Stimulated activated CD4-positive, alpha-beta T cell treated with anti-CD3 and anti-CD28 coated beads, TNF-alpha, amount 100 ng/mL, for 4 hours (primary cell): ENCODE measurements around the gene HTR2A.

ENCODE experiments used
- DNase-seq, 3 experiments: peaks; one replicate each; pipeline ENCODE4 v3.0.0-alpha.2; 2020; ENCODE audit warnings: low read depth in 3 of 3

Gene HTR2A

DNA sequence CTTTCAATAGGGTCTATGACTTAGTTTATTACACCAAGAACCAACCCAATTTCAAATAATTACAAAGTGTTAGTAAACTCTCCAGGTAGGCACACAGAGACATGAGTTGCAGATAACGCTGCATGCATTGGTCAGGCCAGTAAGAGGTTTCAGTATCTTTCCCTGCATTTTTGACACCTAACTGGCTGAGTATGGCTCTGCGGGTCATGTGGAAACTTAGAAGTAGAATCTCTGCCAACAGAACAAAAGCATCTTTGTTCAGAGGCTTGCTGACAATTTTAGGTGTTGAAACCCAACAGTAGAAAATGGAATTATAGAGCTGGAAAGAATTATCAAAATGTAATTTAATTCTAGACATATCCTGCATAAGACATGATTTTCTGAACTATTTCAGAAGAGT is 25.3 kb downstream of the HTR2A start:
- DNase-seq = no peak

DNA sequence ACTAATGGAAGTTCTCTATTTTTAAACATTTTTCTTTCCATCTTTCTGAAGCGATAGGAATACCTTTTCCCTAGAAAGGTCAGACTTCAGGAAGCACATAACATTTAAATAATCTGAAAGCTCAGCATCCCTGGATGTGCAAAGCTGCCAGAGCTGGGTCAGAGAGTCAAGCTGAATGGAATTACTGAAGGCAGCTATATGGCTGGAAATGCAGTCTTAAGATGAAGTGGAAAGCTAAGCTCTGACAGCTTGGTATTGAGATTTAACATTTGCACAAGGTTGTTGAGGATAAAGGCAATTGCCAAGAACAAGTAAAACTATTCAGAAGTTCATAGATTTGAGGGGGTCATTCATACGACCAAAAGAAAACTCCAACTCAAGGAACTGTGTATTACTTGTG is 28.8 kb downstream of the HTR2A start:
- no peak for DNase-seq

DNA sequence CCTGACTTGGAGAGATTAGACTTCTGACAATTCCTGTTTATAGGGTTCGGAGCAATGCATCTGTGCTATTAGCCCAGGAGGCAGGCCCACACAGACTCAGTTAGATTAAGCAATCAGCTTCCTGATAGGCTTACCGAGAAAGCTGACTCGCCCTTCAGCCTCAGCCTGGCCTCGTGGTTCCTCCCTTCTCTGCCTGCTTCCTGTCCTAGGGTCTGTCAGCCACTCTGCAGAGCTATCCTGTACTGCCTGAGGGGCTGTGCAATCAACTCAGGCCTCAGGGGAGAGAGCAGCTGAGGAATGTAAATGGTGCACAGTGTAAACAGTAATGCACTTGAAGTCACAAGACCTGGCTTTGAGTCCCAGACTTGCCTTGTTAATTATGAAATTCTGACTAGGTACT is 30.7 kb downstream of the HTR2A start:
- DNase-seq = no peak

DNA sequence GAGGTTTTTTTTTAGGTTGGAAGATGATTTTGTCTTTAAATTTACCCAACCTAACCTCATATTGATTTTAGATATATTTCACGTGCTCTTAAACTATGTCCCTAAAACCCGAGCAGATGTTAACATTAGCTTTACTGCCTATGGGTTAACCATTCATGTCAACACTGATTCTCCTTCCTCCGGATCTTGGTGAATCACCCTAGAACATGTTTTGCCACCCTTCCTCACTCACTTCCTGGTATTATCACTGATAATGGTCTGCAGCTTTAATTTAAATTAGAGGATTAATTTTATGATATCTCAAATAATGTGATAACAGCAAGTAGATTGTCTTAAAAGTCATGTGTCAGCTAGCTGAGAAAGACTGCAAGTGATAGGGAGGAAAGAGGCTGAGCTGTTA is 31.9 kb downstream of the HTR2A start:
- DNase-seq = no peak

DNA sequence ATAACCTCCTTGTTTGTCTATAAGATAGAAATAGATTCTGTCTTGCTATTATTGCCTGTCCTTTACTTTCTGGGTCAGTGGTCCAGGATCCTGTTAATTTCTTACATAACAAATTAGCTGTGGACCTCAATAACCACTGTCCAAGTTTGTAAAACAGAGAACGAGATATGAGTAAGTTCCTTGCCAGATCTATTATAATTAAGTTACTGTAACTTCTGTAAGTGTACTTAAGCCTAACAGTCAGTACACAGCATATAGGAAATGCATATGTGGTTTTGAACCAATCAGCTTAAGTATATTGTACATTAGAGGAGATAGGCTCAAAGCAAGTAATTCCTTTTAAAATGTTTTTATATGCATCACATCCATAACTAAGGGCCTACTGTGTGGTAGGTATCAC is 34.9 kb downstream of the HTR2A start:
- DNase-seq = no peak

DNA sequence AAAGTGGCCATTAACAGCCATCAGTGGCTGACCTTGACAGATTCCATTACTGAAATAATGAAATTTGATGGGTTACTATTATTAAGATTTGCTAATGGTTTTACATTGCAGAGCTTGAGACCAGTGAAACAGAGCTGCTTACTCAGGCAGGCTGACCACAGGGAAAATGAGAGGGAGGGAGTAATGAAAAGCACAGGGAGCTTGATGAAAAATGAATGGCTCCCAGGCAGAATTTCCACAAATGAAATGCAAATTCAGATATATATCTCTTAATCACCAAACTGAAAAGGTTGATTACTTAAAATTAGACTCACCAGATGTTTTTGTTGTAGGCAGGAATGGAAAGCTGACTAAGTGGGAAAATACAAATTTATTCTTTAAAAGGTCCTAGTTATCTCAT is 36.1 kb downstream of the HTR2A start:
- no peak for DNase-seq

DNA sequence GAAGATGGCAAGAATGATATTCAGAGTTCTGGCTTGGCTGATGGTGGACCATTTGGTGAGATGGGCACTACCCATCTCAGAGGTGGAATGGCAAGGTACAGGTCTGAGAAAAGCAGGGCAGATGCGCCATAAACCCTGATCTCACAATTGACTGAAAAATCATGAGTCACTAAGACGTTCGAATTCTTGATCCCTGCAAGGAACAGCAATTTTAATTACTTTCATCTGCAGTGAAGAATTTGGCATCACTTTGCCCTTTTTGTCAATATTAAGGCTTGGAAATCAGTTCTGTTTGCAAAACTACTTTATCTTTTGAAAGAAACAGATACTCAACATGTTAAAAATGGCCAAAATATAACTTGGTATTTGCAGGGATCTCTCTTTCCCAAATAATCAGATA is 38.1 kb downstream of the HTR2A start:
- no peak for DNase-seq

DNA sequence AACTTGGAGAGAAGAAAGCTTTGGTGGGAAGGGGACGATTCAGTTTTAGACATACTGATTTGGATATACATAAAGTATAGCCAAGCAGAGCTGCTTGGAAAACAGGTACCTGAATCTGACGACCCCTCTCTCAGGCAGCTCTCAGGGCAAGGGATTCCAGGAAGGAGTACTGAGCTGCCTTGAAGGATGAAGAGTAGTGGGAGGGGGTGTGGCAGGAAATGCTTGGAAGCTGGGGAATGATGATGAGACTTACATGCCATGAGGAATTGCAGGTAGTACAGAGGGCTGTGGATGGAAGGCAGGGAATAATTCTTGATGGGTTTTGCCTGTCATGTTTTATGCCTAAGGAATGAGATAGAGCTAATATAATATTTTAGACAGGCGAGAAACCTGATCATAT is 38.7 kb downstream of the HTR2A start:
- DNase-seq = no peak

DNA sequence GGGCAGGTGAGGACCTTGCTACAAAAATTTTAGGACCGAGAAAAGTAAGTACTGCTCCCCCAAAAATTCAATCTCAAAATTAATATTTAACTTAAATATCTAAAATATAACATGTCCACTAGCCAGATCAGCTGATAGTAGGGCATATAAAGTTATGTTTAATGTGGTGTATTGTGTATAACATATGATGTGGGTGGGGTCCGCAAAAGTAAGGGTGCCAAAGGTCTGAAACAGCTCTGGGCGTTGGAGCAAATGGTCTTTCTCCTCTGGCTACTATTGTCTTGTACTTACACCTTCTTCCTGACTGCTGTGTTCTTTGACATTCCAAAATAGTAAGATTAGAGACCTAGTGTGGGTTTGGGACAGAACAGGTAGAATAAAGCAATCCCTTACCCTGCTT is 41.2 kb downstream of the HTR2A start:
- DNase-seq = no peak

DNA sequence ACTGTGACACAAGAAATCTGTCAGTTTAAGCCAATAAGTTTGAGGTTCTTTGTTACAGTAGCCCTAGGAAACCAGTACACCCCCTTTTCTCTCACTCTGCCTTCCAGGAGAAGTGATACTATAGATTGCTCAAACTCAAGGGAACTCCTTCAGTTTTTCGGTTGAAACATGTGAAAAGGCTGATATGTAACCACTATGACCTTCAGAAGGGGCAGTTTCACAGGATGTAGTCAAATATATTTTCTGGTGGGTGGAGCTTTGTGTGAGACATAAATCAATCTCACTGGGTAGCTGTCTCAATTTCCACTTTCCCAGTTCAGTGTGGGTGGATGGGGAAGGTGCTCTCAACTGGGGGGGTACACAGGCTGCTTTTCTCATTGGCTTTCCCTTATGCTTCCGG is 41.7 kb downstream of the HTR2A start:
- no peak for DNase-seq

DNA sequence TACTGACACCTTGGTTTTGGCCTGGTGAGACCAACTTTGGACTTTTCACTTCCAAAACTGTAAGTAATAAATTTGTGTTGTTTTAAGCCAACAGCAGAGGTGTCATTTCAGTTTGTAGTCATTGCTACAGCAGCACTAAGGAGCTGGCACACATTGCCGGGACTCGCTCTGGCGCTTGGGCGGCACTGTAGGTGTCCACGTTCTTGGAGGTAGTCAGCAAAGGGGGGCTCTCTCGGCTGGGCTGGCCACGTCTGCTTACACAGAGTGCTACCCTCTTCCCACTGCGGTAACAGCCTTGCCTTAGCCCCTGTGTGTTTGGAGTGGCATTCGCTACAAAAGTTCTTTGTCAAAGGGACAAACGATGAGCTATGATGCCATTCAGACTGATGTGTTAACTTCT is 44.7 kb downstream of the HTR2A start:
- no peak for DNase-seq

DNA sequence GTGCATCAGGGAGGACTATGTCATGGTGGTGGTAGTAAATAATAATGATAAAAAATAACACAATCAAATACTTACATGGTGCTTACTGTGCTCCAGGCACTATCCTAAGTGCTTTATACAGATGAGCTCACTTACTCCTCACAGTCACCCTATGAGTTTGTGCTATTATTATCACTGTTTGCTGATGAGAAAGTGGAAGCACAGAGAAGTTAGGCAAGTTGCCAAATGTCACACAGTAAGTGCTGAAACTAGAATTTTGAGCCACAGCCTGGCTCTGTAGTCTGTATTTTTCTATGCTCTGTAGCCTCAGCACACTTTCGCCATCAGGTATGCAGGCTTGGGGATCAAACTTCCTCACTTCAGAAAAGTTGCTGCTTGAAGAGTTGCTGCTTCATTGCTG is 46.6 kb downstream of the HTR2A start:
- no peak for DNase-seq

DNA sequence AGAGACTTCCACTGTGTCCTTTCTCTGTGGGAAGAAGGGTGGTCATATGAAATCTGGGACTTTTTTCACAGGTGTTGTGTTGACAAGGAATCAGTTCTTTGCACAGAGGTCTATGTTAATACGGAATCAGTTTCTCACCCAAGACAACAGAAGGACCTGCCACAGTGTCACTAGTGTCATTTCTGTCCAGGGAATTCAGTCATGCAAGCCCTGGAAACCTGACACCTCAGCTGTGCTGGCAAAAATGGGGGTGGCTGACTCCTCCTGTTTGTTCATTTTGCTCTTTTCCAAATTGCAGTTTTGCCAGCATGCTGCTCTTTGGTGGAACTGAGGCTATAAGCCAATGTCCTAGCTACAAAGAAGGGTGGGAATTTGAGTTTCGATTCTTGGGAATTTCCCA is 50.1 kb downstream of the HTR2A start:
- DNase-seq = no peak

DNA sequence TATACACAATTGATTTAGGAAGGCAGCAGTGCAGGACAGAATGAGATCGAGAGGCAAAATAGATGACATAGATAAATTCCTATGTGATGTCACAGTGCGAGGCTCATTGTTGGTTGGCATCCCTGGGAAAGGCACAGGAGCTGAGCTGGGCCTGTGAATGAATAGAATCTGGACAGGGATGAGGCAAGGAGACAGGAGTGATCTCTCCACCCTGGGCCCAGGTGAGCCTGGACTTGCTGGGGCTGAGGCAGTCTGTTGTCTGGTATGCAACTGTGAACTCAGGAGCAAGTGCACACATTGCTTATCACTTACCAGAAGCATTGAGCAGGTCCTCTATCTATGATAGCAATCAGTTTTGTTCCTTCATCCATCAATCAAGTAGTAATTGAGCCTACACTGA is 51.7 kb downstream of the HTR2A start:
- no peak for DNase-seq

DNA sequence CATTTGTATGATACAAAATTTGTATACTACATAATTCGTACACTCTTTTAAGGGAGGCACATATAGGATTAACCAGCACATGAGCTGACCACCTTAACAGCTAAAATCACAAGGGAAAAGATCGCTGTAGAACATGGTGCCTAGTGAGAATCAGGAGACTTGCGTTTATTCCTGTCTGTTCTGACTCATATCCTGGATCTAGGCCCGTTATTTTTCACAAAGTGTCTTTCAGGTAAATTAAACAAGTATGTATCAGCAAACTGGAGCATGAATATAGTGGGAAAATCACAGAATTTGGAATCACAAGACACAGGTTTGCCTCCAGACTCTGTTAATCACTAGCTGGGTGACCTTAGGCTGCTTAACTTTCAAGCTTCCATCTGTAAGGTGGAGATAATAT is 52.4 kb downstream of the HTR2A start:
- DNase-seq = no peak

DNA sequence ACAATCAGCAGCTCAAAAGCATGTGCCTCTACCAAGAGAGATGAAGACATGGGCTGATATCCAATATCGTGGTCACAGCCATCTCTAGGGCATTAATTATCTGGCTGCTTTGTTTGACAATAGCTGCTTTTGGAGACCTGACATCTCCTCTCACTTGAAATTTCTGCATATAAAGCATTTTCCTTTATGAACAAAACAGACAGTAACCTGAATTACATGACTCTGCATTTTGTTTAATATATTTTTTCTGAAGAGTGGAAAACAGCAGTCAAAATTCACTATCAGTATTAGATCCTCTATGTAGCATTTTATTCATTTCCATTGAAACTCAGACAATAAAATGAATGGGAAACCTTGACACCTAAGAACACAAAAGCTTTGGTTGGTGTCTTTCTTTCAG is 57.5 kb downstream of the HTR2A start:
- DNase-seq = no peak

DNA sequence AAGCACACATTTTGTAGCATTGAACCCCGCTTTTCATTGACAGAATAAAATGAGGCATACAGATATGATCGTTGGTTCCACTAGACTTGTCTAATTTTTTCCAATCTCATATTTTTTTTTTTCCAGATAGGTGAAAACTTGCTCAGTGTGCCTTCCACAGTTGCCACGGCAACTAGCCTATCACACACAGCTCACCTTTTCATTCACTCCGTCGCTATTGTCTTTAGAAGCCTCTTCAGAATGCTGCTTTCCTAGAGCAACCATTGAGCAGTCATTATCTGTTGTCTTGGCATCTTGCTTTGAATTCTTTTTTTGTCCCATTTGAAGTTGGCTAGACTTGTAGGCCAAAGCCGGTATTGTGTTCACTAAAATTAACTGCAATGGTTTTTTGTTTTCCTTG is 62.2 kb downstream of the HTR2A start:
- DNase-seq = no peak

DNA sequence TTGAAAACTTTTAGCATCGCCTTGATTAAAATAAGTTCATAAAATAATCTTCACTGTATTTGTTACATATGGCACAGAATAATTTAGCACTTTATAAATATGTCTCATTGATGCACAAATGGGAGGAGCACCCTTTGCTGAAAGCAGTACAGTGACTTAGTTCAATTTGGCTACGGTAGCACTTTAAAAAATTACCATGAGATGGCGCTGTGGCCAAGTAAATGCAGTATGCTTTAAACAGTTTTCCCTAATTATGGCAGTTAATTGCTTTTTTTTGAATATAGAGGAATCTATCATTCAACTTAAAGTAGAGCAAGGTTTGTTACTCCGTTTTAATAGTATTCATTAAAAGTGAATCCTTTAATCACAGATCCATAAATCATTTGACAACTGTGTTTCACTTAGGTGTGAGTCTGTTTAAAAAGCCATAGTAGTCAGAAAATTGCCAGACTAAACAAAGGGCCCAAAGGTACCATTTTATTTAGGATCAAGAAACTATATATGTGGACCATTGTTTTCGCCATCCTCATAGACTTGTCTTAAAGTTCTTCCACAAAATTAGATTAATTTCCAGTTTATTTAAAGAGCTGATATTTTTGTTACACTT is 65.2 kb downstream of the HTR2A start:
- DNase-seq = no peak

DNA sequence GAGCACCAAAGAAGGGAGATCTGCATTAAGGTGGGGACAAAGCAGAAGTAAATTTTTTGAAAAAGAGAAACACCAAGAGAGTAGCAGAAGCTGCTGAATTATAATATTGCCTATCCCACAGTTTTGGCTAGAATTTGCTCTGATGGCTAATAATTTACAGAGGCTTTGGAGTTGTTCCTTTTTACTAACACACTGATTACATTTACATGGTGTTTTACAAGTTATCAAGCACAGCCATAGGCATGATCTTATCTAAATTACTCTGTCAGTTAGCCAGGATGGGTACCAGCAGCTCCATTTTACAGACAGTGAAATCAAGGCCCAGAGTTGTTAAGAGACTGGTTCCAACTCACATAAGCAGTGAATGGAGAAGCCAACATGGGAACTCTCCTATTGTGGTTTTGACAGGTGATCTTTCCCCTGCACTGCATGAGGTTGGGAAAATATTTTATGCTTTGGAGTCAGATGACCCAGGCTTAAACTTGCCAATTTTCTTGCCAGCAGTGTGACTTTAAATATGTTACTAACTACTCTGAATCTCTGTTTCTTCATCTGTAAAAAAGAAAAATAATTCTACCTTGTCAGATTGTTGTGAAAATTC is 66.3 kb downstream of the HTR2A start:
- DNase-seq = no peak

DNA sequence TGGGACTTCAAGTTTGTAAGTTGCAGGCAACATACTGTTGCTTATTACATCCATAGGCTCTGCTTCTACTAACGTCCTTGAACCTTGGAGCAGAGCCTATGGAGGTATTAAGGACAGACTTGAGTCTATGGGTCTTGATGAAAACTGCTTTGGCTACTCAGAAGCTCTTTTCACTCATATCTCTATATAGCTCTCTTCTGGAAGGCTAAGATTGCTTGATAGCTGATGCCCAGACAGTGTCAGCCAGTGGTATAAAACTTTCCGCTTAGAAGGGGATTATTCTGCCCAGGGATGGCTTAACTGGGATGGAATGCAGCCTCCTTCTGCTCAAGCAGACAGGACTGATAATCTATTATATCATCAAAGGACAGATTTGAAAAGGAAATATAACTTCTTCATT is 74.3 kb downstream of the HTR2A start:
- DNase-seq = no peak

DNA sequence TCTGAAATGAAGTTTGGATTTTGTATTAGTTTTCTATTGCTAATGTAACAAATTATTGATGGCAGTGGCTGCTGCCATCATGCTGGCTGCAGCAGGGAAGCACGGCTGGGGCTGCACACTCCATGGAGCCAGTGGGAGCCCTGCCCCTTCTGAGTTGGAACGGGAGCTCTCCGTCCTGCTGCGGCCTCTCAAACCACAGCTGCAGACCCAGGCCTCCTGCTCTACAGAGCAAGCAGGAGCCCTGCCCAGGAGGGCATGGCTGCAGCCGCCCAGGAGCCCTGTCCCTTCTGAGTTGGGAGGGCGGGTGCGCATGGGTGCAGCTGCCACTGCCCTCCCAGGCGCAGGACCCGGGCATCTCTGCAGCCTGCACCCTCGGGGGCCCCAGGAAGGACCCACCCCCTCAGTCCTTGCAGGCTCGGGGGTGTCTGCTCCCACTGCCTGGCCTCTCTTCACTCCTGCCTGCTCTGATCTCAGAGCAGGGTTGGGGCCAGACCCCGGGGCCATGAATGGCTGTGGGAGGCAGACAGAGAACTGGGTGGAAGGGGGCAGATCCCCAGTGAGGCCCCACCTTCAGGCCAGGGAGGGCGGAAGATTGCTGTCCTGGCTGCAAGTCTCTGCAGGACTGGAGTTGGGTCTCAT is 78.9 kb downstream of the HTR2A start:
- no peak for DNase-seq

DNA sequence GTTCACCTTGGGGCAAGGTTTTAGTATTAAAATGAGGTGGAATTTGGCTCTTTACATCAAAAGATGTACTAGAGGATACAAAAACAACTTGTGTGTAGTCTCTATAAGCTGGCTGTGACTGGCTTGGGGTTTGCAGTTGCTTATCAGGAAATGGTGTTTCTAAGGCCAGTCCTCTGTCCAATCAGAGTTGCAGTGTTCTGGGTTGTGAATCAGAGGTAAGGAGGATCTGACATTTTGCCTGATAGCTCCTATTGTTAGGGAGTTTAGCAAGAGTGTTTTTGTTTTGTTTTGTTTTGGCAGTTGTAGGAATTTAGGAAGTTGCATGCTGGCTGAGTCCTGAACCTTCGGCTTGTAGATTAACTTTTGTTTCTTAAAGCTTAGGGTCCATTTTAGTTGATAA is 79.8 kb downstream of the HTR2A start:
- no peak for DNase-seq

DNA sequence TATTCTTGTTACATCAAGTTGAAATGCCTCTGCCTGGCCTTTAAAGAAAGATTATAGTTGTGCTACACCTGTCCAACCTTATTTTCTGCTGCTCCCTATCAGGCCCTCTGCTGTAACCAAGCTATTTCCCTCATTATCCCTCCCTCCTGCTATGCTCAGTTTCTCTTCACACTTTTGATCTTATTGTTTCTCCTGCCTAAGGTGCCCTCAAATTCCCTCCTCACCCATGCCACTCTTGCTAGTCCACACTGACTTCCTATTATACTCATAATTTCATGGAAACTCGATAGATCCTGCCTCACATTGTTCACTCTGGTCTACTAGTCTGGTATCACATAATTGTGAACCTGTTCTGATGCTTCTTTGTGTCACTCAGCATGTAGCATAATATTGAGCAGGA is 80.5 kb downstream of the HTR2A start:
- DNase-seq = no peak

DNA sequence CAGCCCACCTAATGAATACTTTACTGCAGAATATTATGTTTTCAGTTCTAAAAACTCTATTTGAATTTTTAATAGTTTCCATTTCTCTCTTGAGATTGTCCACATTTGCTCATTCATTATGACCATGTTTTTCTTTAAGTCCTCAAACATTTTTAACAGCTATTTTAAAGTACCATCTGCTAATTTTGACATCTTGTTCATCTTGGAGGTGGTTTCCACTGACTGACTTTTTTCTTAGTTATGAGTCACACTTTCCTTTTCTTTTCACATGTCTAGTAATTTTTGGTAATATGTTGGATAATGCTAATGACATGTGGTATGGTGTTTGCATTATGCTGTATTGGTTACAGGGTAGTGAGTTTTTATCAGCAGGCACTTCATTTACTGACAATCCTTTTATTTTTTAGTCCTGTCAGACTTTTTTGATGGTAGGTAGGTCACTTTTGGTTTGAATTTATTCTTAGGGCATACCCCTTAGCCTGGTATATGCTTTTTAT is 84.5 kb downstream of the HTR2A start:
- DNase-seq = no peak
